ENCODE measurements around the gene RFX7.
"Not testable (repeated sequence)": the region's sequence is repeated elsewhere in the genome, so short reads cannot be mapped to it uniquely, and the experiment has no call there.

Gene RFX7

DNA sequence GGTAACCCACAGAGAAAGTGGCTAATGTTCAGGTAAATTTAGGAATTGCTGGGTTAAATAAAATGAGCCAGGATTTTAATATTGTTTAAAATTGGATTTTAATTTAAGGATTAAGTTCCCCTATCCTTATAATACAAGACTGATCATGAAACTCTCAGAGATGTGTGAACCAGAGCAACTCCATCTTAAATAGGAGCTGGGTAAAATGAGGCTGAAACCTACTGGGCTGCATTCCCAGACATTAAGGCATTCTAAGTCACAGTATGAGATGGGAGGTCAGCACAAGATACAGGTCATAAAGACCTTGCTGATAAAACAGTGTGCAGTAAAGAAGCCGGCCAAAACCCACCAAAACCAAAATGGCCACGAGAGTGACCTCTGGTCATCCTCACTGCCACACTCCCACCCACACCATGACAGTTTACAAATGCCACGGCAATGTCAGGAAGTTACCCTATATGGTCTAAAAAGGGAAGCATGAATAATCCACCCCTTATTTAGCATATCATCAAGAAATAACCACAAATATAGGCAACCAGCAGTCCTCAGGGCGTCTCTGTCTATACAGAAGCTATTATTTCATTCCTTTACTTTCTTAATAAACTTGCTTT is 40.3 kb downstream of the RFX7 start:
- not testable (repeated sequence) for DNase-seq

GRCh38 chr15:56202701-56203100 is 41.0 kb downstream of the RFX7 start:
- no peak for DNase-seq

DNA sequence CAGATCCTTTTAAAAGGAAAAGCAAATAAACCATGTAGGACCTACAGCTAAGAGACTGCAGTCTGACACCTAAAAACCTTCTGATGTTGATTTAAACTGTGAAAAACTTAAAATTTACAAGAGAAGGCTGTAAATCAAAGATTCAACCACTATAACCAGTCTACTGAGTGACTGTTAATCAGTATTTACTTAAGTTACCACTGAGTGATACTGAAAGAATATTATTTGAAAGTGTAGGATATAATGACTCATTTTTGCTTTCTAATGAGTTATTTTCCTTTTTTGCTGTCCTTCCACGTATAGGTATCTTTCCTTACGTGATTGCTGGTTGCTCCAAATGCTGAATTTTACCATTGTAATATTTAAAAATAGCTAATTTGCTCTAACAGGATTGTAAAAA is 44.6 kb downstream of the RFX7 start:
- DNase-seq = no peak

GRCh38 chr15:56194035-56194434 is 49.6 kb downstream of the RFX7 start:
- no peak for DNase-seq

DNA sequence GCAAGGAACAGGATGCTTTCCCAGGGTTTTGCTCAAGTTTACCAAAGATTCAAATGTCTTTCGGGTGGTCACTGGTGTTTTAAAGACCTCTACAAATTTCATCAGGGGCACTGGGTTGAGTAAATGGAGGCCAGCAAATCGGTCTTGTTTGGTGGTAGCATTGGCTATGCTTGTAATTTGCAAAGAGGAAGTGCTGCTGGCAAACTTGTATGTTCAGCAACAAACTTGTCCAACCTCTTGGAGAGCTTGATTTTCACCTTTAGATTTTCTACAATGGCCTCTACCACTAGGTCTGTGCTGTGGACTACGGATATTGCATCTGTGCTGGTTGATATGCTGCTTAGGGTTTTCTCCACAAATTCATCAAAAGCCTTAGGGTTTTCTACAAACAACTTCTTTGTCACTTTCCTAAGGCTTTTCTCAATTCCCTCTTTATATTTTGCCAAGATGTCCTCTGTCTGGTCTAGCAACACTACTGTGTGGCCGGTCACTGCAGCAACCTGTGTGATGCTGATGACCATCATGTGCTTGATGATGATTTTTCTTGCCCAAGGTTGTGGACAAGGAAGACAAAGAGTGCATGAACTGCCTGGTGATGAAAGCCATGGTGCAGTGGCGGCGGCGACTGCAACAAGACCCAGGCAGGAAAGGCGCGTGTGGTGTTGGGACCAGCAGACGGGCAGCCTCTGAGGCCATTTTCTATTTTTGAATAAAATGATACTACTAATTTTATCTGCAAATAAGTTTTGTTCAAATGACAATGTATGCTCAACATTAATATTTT is 50.8 kb downstream of the RFX7 start:
- no peak for DNase-seq

- no peak for DNase-seq
Observed at GRCh38 chr15:56187665-56188064, 56.0 kb downstream of the RFX7 start.

GRCh38 chr15:56185980-56186379 is 57.7 kb downstream of the RFX7 start:
- DNase-seq = no peak

- DNase-seq = no peak
Observed at GRCh38 chr15:56184516-56184915, 59.2 kb downstream of the RFX7 start.

DNA sequence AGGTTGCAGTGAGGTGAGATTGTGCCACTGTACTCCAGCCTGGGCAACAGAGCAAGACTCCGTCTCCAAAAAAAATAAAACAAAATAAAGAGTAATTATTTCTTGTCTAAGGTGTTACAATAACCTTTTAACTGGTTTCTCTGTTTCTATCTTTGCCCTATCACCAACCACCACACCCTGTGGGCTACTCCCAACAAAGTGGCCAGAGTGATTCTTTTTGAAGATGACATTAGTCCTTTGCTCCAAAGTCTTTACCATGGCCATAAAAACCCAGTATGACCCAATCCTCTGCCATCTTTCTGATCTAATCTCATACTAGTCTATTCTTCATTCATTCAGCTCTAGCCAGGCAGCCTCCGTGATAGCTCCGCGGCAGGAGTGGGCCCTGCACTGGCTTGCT is 62.8 kb downstream of the RFX7 start:
- no peak for DNase-seq

DNA sequence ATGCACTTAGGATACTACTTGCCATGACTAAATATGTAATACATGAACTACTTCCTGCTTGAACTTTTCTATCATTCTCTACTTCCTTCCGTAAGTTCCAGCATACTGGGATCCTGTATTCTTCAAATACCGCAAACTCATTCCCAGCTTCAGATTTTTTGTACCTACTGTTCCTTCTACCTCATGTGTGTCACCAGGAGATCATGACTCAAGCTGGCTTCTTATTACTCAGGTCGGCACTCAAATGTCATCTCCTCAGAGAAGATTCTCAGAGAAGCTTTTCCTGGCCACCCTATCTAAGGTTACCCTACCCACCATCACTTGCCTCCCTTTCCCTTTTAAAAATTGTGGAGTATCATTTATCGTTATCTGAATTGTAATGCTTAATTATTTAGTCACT is 66.7 kb downstream of the RFX7 start:
- DNase-seq = no peak

DNA sequence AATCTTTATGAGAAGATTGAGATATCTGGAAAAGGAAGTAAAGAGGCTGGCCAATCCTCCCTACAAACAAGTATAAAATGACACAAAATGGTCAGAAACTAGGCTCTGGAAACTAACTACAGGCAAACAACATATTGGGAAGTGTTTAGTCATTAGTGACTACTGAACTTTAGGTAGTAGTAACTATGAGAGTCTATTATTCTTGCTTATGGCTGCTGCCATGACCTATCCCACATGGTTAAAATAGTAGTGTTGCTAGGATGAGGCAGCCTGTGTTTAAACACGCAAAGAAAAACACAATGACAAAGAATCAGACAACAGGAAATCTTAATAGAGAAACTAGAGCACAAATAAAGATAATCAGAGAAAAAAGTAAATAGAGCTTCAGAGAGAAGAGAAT is 67.9 kb downstream of the RFX7 start:
- DNase-seq = no peak

DNA sequence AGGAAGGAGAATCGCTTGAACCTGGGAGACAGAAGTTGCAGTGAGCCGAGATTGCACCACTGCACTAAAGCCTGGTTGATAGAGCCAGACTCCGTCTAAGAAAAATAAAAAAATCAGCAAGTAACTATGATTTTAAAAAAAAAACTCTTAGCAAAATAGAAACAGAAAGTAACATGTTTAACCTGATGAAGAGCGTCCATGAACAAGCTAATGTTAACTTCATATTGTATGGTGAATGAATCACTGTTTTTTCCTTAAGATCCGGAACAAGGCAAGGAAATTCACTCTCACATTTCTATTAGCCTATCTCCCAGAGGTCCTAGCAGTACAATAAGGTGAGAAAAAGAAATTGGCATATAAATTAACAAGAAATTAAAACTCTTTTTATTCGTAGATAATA is 69.0 kb downstream of the RFX7 start:
- DNase-seq = no peak

DNA sequence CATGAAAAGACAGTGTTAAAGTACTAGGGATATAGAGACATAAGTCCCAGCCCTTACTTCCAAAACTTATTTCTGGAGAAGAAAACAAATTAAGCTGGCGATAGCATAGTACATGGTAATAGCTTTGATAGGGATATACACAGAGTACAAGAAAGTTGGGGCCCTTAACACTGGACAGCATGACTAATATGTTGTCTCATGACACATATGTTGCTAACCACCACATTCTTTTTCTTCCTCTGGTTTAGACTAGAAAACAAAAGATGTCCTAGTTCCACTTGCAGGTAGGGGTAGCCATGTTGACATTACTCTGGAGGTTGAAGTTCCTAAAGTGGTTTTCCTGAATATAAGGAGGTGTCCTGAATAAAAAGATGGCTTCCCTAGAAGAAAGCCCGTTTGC is 75.3 kb downstream of the RFX7 start:
- no peak for DNase-seq

- no peak for DNase-seq
Observed at GRCh38 chr15:56165234-56165633, 78.4 kb downstream of the RFX7 start.

DNA sequence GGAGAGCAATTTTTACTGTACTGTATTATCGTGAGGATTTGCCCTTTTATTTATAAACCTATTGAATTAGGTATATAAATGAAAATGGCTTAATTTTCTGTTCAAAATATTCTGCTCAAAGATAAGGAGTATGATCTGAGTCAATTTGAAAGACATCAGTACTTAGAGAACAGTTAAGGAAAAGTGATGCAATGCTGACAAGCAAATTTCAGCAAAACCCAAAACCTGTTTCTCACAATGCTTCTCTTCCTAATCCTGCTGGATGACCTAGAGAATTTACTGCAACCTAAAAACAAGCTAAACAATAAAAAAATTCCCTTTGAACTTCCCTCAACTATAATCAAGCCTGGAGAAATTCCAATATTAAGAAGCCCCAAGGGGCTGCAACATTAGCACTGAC is 82.7 kb downstream of the RFX7 start:
- DNase-seq = no peak

DNA sequence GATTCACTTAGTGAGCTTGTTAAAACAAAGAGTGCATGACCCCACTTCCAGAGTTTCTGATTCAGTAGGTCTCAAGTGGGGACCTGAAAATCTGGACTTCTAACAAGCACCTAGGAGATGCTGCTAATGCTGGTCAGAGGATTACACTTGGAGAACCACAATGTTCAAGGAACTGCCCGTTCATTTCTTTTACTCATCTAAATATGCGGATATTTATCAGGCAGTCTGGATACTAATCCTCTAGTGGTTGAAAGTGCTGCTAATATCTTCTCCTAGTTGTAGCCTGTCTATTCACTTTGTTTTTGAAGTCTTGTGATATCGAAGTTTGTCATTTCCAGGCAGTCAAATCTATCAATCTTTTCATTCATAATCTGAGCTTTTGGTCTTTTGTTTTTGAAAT is 86.8 kb downstream of the RFX7 start:
- no peak for DNase-seq

DNA sequence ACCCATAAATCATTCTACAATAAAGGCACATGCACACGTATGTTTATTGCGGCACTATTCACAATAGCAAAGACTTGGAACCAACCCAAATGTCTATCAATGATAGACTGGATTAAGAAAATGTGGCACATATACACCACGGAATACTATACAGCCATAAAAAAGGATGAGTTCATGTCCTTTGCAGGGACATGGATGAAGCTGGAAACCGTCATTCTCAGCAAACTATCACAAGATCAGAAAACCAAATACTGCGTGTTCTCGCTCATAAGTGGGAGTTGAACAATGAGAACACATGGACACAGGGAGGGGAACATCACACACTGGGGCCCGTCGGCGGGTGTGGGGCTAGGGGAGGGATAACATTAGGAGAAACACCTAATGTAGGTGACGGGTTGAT is 88.4 kb downstream of the RFX7 start:
- not testable (repeated sequence) for DNase-seq

DNA sequence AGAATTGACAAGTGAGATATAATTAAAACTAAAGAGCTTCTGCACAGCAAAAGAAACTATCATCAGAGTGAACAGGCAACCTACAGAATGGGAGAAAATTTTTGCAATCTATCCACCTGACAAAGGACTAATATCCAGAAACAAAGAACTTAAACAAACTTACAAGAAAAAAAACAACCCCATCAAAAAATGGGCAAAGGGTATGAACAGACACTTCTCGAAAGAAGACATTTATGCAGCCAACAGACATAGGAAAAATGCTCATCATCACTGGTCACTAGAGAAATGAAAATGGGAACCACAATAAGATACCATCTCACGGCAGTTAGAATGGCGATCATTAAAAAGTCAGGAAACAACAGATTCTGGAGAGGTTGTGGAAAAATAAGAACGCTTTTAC is 88.9 kb downstream of the RFX7 start:
- DNase-seq = not testable (repeated sequence)

- DNase-seq = no peak
Observed at GRCh38 chr15:56150204-56150603, 93.5 kb downstream of the RFX7 start.

GRCh38 chr15:56148064-56148463 is 95.6 kb downstream of the RFX7 start:
- no peak for DNase-seq

DNA sequence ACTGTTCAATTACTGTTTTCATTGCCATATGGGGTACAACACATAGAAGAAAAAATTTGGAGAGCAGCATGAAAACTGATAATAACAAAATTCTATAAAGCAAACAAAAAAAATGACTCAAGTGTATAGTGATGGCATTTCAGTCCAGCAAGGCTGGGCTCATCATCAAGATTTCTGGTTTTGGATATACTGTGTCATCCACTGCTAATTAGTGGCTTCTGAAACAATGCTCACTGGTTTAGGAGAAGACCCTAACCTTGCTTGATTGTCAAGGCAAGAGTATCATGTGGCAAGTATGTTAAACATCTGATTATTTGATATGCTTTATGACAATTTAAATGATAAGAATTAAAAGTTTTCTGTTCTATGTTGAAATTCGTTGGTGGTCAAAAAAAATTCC is 96.9 kb downstream of the RFX7 start:
- DNase-seq = no peak

GRCh38 chr15:56128081-56128480 is 115.6 kb downstream of the RFX7 start:
- DNase-seq = no peak

DNA sequence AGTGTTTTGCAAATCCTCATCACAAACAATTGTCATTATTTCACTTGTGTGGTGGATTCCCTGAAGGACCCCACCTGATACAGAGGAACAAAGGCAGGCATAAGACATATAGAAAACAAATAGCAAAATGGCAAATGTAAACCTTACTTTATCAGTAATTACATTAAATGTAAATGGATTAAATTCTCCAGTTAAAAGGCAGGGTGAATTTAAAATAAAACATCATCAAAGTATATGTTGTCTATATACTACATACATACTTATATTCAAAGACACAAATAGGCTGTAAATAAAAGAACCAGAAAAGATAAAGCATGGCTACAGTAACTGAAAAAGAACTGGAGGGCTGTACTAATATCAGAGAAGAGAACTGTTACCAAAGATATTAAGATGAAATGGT is 117.3 kb downstream of the RFX7 start:
- DNase-seq = no peak

GRCh38 chr15:56124391-56124790 is 119.3 kb downstream of the RFX7 start:
- DNase-seq = no peak

DNA sequence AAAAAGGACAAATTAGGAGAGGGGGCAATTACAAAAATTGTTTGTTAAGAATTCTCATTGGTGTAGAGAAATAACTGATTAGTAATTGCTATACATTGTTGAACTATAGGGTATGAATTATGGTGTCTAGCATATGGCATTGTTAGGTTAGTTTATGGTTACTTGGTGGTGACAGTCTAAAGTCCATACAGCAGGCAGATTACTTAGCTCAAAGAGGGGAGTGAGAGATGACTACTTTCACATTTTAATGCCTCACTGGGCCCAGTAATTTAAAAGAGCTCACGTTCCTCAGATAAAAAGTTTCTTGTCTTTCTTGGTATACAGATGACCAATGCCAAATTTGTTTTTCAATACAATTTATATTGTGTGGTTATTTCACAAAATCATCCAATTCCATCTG is 137.8 kb downstream of the RFX7 start:
- no peak for DNase-seq
